ENCODE results near the gene STH. TPM values are rescaled to one million over a fixed set of nuclear protein-coding genes. Genes with fewer than 3 reads are reported as not detected.
"Not testable (repeated sequence)": the region's sequence is repeated elsewhere in the genome, so short reads cannot be mapped to it uniquely, and the experiment has no call there.

STH gene
- total and polyA plus RNA-seq, 2 experiments from 2014 or later: 0.55 TPM; not detected in 1

- Mint-ChIP-seq H3K9me3 (peaks cover 9% of the 10 kb centered on the region), H3K4me3 (no peak overlapping the region), H3K27me3 (ENCODE audit: insufficient read depth, low read depth, poor library complexity) (peaks cover 11% of the 10 kb centered on the region), H3K36me3 (ENCODE audit: low read depth) (peaks cover 6% of the 10 kb centered on the region; the same call in 1 of the 3 replicates), H3K27ac (no peak overlapping the region), H3K4me1 (peaks cover 9% of the 10 kb centered on the region)
- no peak overlapping the region for H3K4me2 ChIP-seq
- ATAC-seq: peak; percentile 53
- no peaks in the 10 kb centered on the region for H3K79me2 ChIP-seq (replicated peaks; ENCODE audit: insufficient read depth)
- no peak overlapping the region for H2AFZ ChIP-seq
- peak; percentile 40 for DNase-seq (ENCODE audit: low spot score)
- no peak for TF ChIP-seq POLR2AphosphoS5 (IDR thresholded peaks at IDR 0.05; ENCODE audit: low read depth)
- H4K20me1 ChIP-seq (replicated peaks; ENCODE audit: insufficient read depth): no peaks in the 10 kb centered on the region
- 0 out of 2 replicates have a peak, but pooled peaks cover 2% of the 10 kb centered on the region for H3K4me1 ChIP-seq (ENCODE audit: insufficient read depth)
- H3K27me3 ChIP-seq (ENCODE audit: insufficient read depth): no peaks in the 10 kb centered on the region
- H3K9me2 ChIP-seq (ENCODE audit: insufficient read depth): no peaks in the 10 kb centered on the region
- H3K4me3 ChIP-seq: no peak overlapping the region
- H3F3A ChIP-seq (replicated peaks; ENCODE audit: low read depth): 0 out of 2 replicates have a peak, but pooled peaks cover 3% of the 10 kb centered on the region
- no peaks in the 10 kb centered on the region for H3K36me3 ChIP-seq (ENCODE audit: insufficient read depth)
- no peak overlapping the region for H3K27ac ChIP-seq (ENCODE audit: low read depth)
These were observed 21.9 kb downstream of the STH start for GRCh38 chr17:46020998-46021397.

- H3K9me3 Mint-ChIP-seq, H3K27ac Mint-ChIP-seq: not testable (repeated sequence)
These were observed 24.3 kb downstream of the STH start for GRCh38 chr17:46023366-46023765.

DNA sequence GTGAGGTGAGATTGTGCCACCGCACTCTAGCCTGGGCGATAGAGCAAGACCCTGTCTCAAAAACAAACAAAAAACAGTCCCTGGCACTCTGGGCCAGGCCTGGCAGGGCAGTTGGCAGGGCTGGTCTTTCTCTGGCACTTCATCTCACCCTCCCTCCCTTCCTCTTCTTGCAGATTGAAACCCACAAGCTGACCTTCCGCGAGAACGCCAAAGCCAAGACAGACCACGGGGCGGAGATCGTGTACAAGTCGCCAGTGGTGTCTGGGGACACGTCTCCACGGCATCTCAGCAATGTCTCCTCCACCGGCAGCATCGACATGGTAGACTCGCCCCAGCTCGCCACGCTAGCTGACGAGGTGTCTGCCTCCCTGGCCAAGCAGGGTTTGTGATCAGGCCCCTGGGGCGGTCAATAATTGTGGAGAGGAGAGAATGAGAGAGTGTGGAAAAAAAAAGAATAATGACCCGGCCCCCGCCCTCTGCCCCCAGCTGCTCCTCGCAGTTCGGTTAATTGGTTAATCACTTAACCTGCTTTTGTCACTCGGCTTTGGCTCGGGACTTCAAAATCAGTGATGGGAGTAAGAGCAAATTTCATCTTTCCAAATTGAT lies 24.8 kb downstream of the STH start:
- Histone ChIP-seq H2AFZ (no peak overlapping the region), H4K20me1 (replicated peaks; ENCODE audit: insufficient read depth) (0 out of 2 replicates have a peak, but pooled peaks cover 3% of the 10 kb centered on the region), H3K36me3 (ENCODE audit: insufficient read depth) (no peaks in the 10 kb centered on the region), H3K27me3 (ENCODE audit: insufficient read depth) (no peaks in the 10 kb centered on the region), H3K4me3 (no peak overlapping the region), H3F3A (replicated peaks; ENCODE audit: low read depth) (peaks cover 6% of the 10 kb centered on the region; the same call in 1 of the 2 replicates), H3K79me2 (replicated peaks; ENCODE audit: insufficient read depth) (no peaks in the 10 kb centered on the region), H3K27ac (ENCODE audit: low read depth) (no peak overlapping the region), H3K9me2 (ENCODE audit: insufficient read depth) (no peaks in the 10 kb centered on the region), H3K4me1 (ENCODE audit: insufficient read depth) (peaks cover 31% of the 10 kb centered on the region), H3K4me2 (no peak overlapping the region)
- DNase-seq (ENCODE audit: low spot score) (no peak), ATAC-seq (no peak)
- TF ChIP-seq POLR2AphosphoS5 (IDR thresholded peaks at IDR 0.05; ENCODE audit: low read depth) (no peak), JUNB (IDR thresholded peaks at IDR 0.05; ENCODE audit: unreplicated experiment) (no peak), EZH2 (IDR thresholded peaks at IDR 0.05; ENCODE audit: low read depth, unreplicated experiment) (no peak), ZNF114 (CRISPR knock-in tag; IDR thresholded peaks at IDR 0.05) (no peak), NANOG (IDR thresholded peaks at IDR 0.05; ENCODE audit: borderline replicate concordance) (no peak)
- Mint-ChIP-seq H3K27me3 (ENCODE audit: insufficient read depth, low read depth, poor library complexity) (peaks cover 28% of the 10 kb centered on the region), H3K36me3 (ENCODE audit: low read depth) (peaks cover 8% of the 10 kb centered on the region; the same call in 2 of the 3 replicates), H3K4me1 (peaks cover 38% of the 10 kb centered on the region), H3K4me3 (no peak overlapping the region), H3K9me3 (peaks cover 3% of the 10 kb centered on the region), H3K27ac (no peak overlapping the region)

More at GRCh38 chr17:46023366-46023765, 24.3 kb downstream of the STH start:
- H3K79me2 ChIP-seq (replicated peaks; ENCODE audit: insufficient read depth); H3K36me3 ChIP-seq (ENCODE audit: insufficient read depth); H3K4me2 ChIP-seq; H3K27me3 ChIP-seq (ENCODE audit: insufficient read depth); DNase-seq (ENCODE audit: low spot score); H4K20me1 ChIP-seq (replicated peaks; ENCODE audit: insufficient read depth); H3K4me3 Mint-ChIP-seq; H3K9me2 ChIP-seq (ENCODE audit: insufficient read depth); H3K4me3 ChIP-seq; H3F3A ChIP-seq (replicated peaks; ENCODE audit: low read depth); H2AFZ ChIP-seq; ATAC-seq; H3K27ac ChIP-seq (ENCODE audit: low read depth); H3K36me3 Mint-ChIP-seq (ENCODE audit: low read depth): not testable (repeated sequence)
- peaks cover 25% of the 10 kb centered on the region for H3K4me1 ChIP-seq (ENCODE audit: insufficient read depth)
- peaks cover 33% of the 10 kb centered on the region for H3K4me1 Mint-ChIP-seq
- peaks cover 25% of the 10 kb centered on the region for H3K27me3 Mint-ChIP-seq (ENCODE audit: insufficient read depth, low read depth, poor library complexity)

Data from GM23338 (cell line).